Heart right ventricle (tissue), 16 donors: ENCODE results near the gene ADARB2. TPM values are rescaled to one million over a fixed set of nuclear protein-coding genes. Genes with fewer than 3 reads are reported as not detected.

Experiments
- ATAC-seq, 8 donors: fragments of 200-7000 bp; cut with Tn5 transposase; one replicate each; pipeline ENCODE4 v1.9.1; 2020; ENCODE audit warnings: mild to moderate bottlenecking in 8 of 8, moderate library complexity in 8 of 8, moderate number of reproducible peaks in 1 of 8
- DNase-seq, 2 donors: peaks; one replicate each; pipeline ENCODE4 v3.0.0-alpha.2; 2020
- H3K27ac ChIP-seq, 10 donors: fragments of 200-600 bp; sonication (generic) in 2 of 10; one replicate each; pipeline versions ENCODE4 v1.5.0 to v1.8.0; 2020 to 2022; ENCODE audit warnings: mild to moderate bottlenecking in 3 of 10
- H3K27me3 ChIP-seq, 7 donors: fragments of 200-600 bp; one replicate each; pipeline ENCODE4 v1.8.0; 2021 to 2022; ENCODE audit warnings: mild to moderate bottlenecking in 2 of 7
- H3K36me3 ChIP-seq, 9 donors: fragments of 200-600 bp; sonication (generic) in 1 of 9; one replicate each; pipeline versions ENCODE4 v1.5.0 to v1.8.0; 2020 to 2022; ENCODE audit warnings: mild to moderate bottlenecking in 2 of 9
- H3K4me1 ChIP-seq, 9 donors: fragments of 200-600 bp; sonication (generic) in 1 of 9; one replicate each; pipeline versions ENCODE4 v1.5.0 to v1.8.0; 2020 to 2022; ENCODE audit warnings: mild to moderate bottlenecking in 4 of 9
- H3K4me3 ChIP-seq, 10 donors: fragments of 200-600 bp; sonication (generic) in 2 of 10; one replicate each; pipeline versions ENCODE4 v1.5.0 to v1.8.0; 2020 to 2022; ENCODE audit warnings: mild to moderate bottlenecking in 7 of 10, moderate library complexity in 2 of 10
- H3K9me3 ChIP-seq, 11 donors: fragments of 200-600 bp in 10 of 11; sonication (generic) in 2 of 11; one replicate each; pipeline versions ENCODE4 v1.5.0 to v1.8.0; 2013 to 2022; ENCODE audit warnings: mild to moderate bottlenecking in 2 of 11, control low read depth in 1 of 11, moderate library complexity in 1 of 11
- WGBS, 2 donors: extraction: QIAGEN DNeasy Blood & Tissue Kit; methylation state at CpG; one replicate each; pipeline ENCODE4 v1.1.7; 2013; ENCODE audit warnings: inconsistent platforms in 1 of 2; 5-methylcytosine and 5-hydroxymethylcytosine counted together
- intact Hi-C, 10 donors: fragments of 100-400 bp; cut with DNase I; formaldehyde crosslinking; loops; one replicate each; pipeline versions ENCODE4 v1.11.1 to v1.14.2; 2022
- polyA plus RNA-seq, 2 donors: library from polyadenylated mRNA; stranded (reverse); fragments of 200-250 nt; gene quantifications; one replicate each; pipeline ENCODE4 v1.2.3, GENCODE V29; 2013
- total RNA-seq, 10 donors: library from RNA; stranded (reverse); fragmentation: NEBNext Ultra II Directional in 3 of 10; extraction: Animal tissue kit (Norgen Biotek cat#: 25700) in 3 of 10; gene quantifications; one replicate each; pipeline versions ENCODE4 v1.2.1 to v1.2.4, GENCODE V29; 2021 to 2023
- TF ChIP-seq, protein P1 (sequence below), 9 donors: fragments of 200-600 bp; sonication (generic) in 2 of 9; IDR thresholded peaks; one replicate each; pipeline versions ENCODE4 v1.5.0 to v1.8.0; 2021 to 2022; ENCODE audit warnings: antibody characterized with exemption in 9 of 9, mild to moderate bottlenecking in 5 of 9, moderate library complexity in 1 of 9
- donor health status: Arrhythmogenic right ventricular cardiomyopathy.
- donor health status: ischemic (EF 13 %, LVEDD 7.1; RV severe dilation, severe dysfunction).
- donor health status: healthy with polysubstance abuse.
- donor health status: DM: no; HTN: yes; CAD: no.
- donor health status: DM: no; HTN: no; CAD: no.
- donor health status: ischemic (EF 25% LVEDD 6.9; RV normal size, moderate dysfunction).
- donor health status: ischemic (EF 25% LVEDD 5.7; RV mildly dilated, moderate dysfunction).
- donor health status: healthy.
- donor health status: DM: yes; HTN: yes; CAD: no.
- donor health status: Ischemic cardiomyopathy.
- donor health status: ischemic (EF 35%, LVEDD 5.7; RV mildly dilated, moderate dysfunction).
- donor health status: nonischemic (EF 11% LVEDD 7.7; RV severe dilation, severe dysfunction).
- donor health status: DM: yes; HTN: yes; CAD: no.
- donor health status: PGD.
- donor health status: ischemic (EF 29% LVEDD 5.4; RV normal size, mild dysfunction).
- donor health status: nonischemic (EF 23%, LVEDD 6.1; RV moderate dilation, normal function).

ADARB2 gene
- total and polyA plus RNA-seq, 12 donors, result 0.08 to 0.47 (median 0.17) TPM; not detected in 2

- TF ChIP-seq, protein P1, sequence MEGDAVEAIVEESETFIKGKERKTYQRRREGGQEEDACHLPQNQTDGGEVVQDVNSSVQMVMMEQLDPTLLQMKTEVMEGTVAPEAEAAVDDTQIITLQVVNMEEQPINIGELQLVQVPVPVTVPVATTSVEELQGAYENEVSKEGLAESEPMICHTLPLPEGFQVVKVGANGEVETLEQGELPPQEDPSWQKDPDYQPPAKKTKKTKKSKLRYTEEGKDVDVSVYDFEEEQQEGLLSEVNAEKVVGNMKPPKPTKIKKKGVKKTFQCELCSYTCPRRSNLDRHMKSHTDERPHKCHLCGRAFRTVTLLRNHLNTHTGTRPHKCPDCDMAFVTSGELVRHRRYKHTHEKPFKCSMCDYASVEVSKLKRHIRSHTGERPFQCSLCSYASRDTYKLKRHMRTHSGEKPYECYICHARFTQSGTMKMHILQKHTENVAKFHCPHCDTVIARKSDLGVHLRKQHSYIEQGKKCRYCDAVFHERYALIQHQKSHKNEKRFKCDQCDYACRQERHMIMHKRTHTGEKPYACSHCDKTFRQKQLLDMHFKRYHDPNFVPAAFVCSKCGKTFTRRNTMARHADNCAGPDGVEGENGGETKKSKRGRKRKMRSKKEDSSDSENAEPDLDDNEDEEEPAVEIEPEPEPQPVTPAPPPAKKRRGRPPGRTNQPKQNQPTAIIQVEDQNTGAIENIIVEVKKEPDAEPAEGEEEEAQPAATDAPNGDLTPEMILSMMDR (IDR thresholded peaks at IDR 0.05), result no peak
- H3K27ac ChIP-seq, result no peak overlapping the region
- intact Hi-C loops, result no loop called here
- peaks cover 0 to 3% (median 0%) of the 10 kb centered on the region in 7 donors for H3K27me3 ChIP-seq
- no peaks in the 10 kb centered on the region for H3K9me3 ChIP-seq
- H3K4me3 ChIP-seq, result no peak overlapping the region
- H3K4me1 ChIP-seq, result no peaks in the 10 kb centered on the region
- no peak for DNase-seq
- WGBS, 2 donors, result 80 to 83% methylated on average over 8 of the region's 8 CpGs
- ATAC-seq, result no peak
- H3K36me3 ChIP-seq, result no peaks in the 10 kb centered on the region
These were observed 94.6 kb downstream of the ADARB2 start for GRCh38 chr10:1642600-1643160.

DNA sequence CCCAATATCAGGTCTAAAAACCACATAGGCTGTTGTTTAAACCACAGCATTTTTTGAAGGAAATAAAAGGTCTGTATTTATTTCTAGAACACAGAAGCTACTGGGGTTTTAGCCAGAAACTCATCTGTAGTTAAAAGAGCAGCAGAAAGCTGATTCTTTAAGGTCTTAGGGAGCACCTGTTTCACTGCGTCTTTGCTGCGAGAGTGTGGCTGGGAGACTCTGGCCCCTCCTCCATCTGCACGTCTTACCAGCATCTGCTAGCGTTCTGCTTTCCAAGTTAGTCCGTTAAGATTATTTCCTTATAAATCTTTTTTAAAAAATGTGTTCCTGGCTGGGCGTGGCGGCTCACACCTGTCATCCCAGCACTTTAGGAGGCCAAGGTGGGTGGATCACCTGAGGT is 95.9 kb downstream of the ADARB2 start:
- 59 to 70% methylated on average over 7 of the region's 7 CpGs for WGBS, 2 donors
- Histone ChIP-seq H3K4me3 (no peak overlapping the region), H3K4me1 (no peaks in the 10 kb centered on the region), H3K9me3 (no peaks in the 10 kb centered on the region), H3K27me3 (peaks cover 0 to 3% (median 0%) of the 10 kb centered on the region in 7 donors), H3K36me3 (no peaks in the 10 kb centered on the region), H3K27ac (no peak overlapping the region)
- DNase-seq, result no peak
- ATAC-seq, result no peak
- TF ChIP-seq, protein P1 (IDR thresholded peaks at IDR 0.05), result no peak
- intact Hi-C loops, result no loop called here

- TF ChIP-seq, protein P1 (IDR thresholded peaks at IDR 0.05), result no peak
- WGBS, 2 donors, result 63 to 81% methylated on average over 7 of the region's 7 CpGs
- H3K9me3 ChIP-seq, result no peaks in the 10 kb centered on the region
- H3K36me3 ChIP-seq, result no peaks in the 10 kb centered on the region
- H3K4me3 ChIP-seq, result no peak overlapping the region
- peaks cover 0 to 18% (median 6%) of the 10 kb centered on the region in 7 donors for H3K27me3 ChIP-seq
- H3K27ac ChIP-seq, result no peak overlapping the region
- H3K4me1 ChIP-seq, result no peaks in the 10 kb centered on the region
- DNase-seq (no peak), ATAC-seq (no peak)
- intact Hi-C loops, result no loop called here
These were observed 98.4 kb downstream of the ADARB2 start for GRCh38 chr10:1638889-1639419.

DNA sequence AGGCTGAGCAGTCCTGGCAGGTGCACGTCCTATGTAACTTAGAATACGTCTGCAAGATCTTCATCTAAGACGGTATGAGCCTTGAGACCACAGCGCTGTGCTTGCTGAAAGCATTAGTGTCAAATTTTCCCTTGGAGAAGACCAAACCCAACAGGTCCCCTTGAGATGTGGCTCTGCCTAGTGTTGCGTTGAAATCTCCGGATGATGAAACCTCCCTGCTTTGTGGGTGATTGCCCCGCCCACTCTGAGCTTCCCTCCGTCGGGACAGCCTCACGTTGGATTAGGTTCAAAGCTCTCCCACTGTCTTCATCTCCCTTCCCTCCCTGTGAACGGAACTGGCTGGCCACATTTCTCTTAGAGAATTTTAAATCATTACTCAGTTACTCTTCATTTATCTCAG is 102.0 kb downstream of the ADARB2 start:
- Histone ChIP-seq H3K27ac (no peak overlapping the region), H3K27me3 (peaks cover 0 to 35% (median 6%) of the 10 kb centered on the region in 7 donors), H3K4me1 (no peaks in the 10 kb centered on the region), H3K4me3 (no peak overlapping the region), H3K36me3 (no peaks in the 10 kb centered on the region), H3K9me3 (no peaks in the 10 kb centered on the region)
- WGBS, 2 donors, result 45 to 47% methylated on average over 11 of the region's 11 CpGs
- intact Hi-C loops, result no loop called here
- no peak for ATAC-seq
- TF ChIP-seq, protein P1 (IDR thresholded peaks at IDR 0.05), result no peak
- DNase-seq, result no peak
